H9 (cell line): ENCODE data around the gene ERI3. TPM values are rescaled to one million over a fixed set of nuclear protein-coding genes. Genes with fewer than 3 reads are reported as not detected.

Experiments used
- DNase-seq: peaks from one replicate; pipeline ENCODE4 v3.0.0-alpha.2; 2017
- H2AFZ ChIP-seq: one replicate; pipeline ENCODE4 v1.6.1; 2013; ENCODE audit warnings: mild to moderate bottlenecking, low read length, control low read depth, moderate library complexity
- H2AK5ac ChIP-seq: 2 replicates; pipeline ENCODE4 v1.6.1; 2013; ENCODE audit warnings: low read length, control low read depth, mixed read lengths; ENCODE audit not compliant: insufficient read length
- H2BK120ac ChIP-seq: one replicate; pipeline ENCODE4 v1.6.1; 2013; ENCODE audit warnings: low read depth, mild to moderate bottlenecking, low read length, control low read depth, inconsistent platforms; ENCODE audit not compliant: poor library complexity, severe bottlenecking
- H2BK12ac ChIP-seq: 2 replicates; pipeline ENCODE4 v1.6.1; 2013; ENCODE audit warnings: low read length, control low read depth, mixed read lengths, low read depth; ENCODE audit not compliant: insufficient read length
- H2BK15ac ChIP-seq: 2 replicates; pipeline ENCODE4 v1.6.1; 2013; ENCODE audit warnings: low read depth, low read length, control low read depth
- H2BK20ac ChIP-seq: one replicate; pipeline ENCODE4 v1.6.1; 2013; ENCODE audit warnings: low read depth, mild to moderate bottlenecking, low read length, control low read depth, inconsistent platforms; ENCODE audit not compliant: poor library complexity, severe bottlenecking
- H2BK5ac ChIP-seq: 2 replicates; pipeline ENCODE4 v1.6.1; 2013; ENCODE audit warnings: low read length, control low read depth, mixed read lengths; ENCODE audit not compliant: insufficient read length
- H3K14ac ChIP-seq: 2 replicates; pipeline ENCODE4 v1.6.1; 2013; ENCODE audit warnings: low read length, control low read depth; ENCODE audit not compliant: insufficient read depth
- H3K18ac ChIP-seq: 2 replicates; pipeline ENCODE4 v1.6.1; 2013; ENCODE audit warnings: low read depth, mild to moderate bottlenecking, mixed read lengths, low read length, control low read depth; ENCODE audit not compliant: insufficient read length
- H3K23ac ChIP-seq: 2 replicates; pipeline ENCODE4 v1.6.1; 2013; ENCODE audit warnings: low read length, control low read depth, mixed read lengths, low read depth; ENCODE audit not compliant: insufficient read length
- H3K23me2 ChIP-seq: 2 replicates; pipeline ENCODE4 v1.6.1; 2013; ENCODE audit warnings: low read depth, mild to moderate bottlenecking, mixed read lengths, low read length, control low read depth; ENCODE audit not compliant: insufficient read length, poor library complexity, severe bottlenecking
- H3K27ac ChIP-seq: 2 replicates; pipeline ENCODE4 v1.5.1; 2013; ENCODE audit warnings: low read length, control low read depth, mixed read lengths, low read depth; ENCODE audit not compliant: insufficient read length
- H3K27me3 ChIP-seq: 2 replicates; pipeline ENCODE4 v1.6.1; 2013; ENCODE audit warnings: low read length, control low read depth, inconsistent platforms; ENCODE audit not compliant: insufficient read depth
- H3K4ac ChIP-seq: 2 replicates; pipeline ENCODE4 v1.6.1; 2013; ENCODE audit warnings: low read depth, mild to moderate bottlenecking, control low read depth, inconsistent platforms, low read length, moderate library complexity
- H3K4me1 ChIP-seq: 2 replicates; pipeline ENCODE4 v1.6.1; 2013; ENCODE audit warnings: low read length, control low read depth, inconsistent platforms; ENCODE audit not compliant: insufficient read depth
- H3K4me2 ChIP-seq: 2 replicates; pipeline ENCODE4 v1.6.1; 2013; ENCODE audit warnings: low read length, control low read depth, mixed read lengths; ENCODE audit not compliant: insufficient read length, insufficient read depth
- H3K56ac ChIP-seq: 2 replicates; pipeline ENCODE4 v1.6.1; 2013; ENCODE audit warnings: low read depth, mild to moderate bottlenecking, mixed read lengths, low read length, control low read depth; ENCODE audit not compliant: insufficient read length
- H3K79me1 ChIP-seq: 2 replicates; pipeline ENCODE4 v1.6.1; 2013; ENCODE audit warnings: low read depth, mild to moderate bottlenecking, moderate library complexity, low read length, control low read depth, inconsistent platforms; ENCODE audit not compliant: insufficient read depth, poor library complexity, severe bottlenecking
- H3K79me2 ChIP-seq: 2 replicates; pipeline ENCODE4 v1.6.1; 2013; ENCODE audit warnings: low read length, control low read depth, inconsistent platforms; ENCODE audit not compliant: insufficient read depth
- H3K9ac ChIP-seq: 2 replicates; pipeline ENCODE4 v1.6.1; 2013; ENCODE audit warnings: low read length, control low read depth, mixed read lengths; ENCODE audit not compliant: insufficient read length; ENCODE audit errors: extremely low read depth
- H3K9me3 ChIP-seq: one replicate; pipeline ENCODE4 v1.6.1; 2013; ENCODE audit warnings: low read depth, low read length, inconsistent platforms; ENCODE audit not compliant: control insufficient read depth
- H3T11ph ChIP-seq: one replicate; pipeline ENCODE4 v1.6.1; 2013; ENCODE audit warnings: mild to moderate bottlenecking, low read length, control low read depth, inconsistent platforms
- H4K20me1 ChIP-seq: one replicate; pipeline ENCODE4 v1.6.1; 2013; ENCODE audit not compliant: control insufficient read depth, insufficient read length, insufficient read depth
- H4K5ac ChIP-seq: 2 replicates; pipeline ENCODE4 v1.6.1; 2013; ENCODE audit warnings: low read depth, mild to moderate bottlenecking, mixed read lengths, low read length, control low read depth; ENCODE audit not compliant: insufficient read length
- H4K8ac ChIP-seq: replicated peaks from 2 replicates; pipeline ENCODE4 v1.6.1; 2013; ENCODE audit warnings: low read length, control low read depth, mixed read lengths, low read depth; ENCODE audit not compliant: insufficient read length
- H4K91ac ChIP-seq: 2 replicates; pipeline ENCODE4 v1.6.1; 2013; ENCODE audit warnings: low read depth, mild to moderate bottlenecking, moderate library complexity, mixed read lengths, low read length, control low read depth; ENCODE audit not compliant: insufficient read length
- H3K27ac Mint-ChIP-seq, 3 experiments: 2 replicates in 2 of 3; 3 replicates in 1 of 3; pipeline ENCODE4 v1.8.0; 2020 to 2021; ENCODE audit warnings: mixed read lengths in 3 of 3, mild to moderate bottlenecking in 1 of 3, moderate library complexity in 1 of 3
- H3K27me3 Mint-ChIP-seq: 2 replicates; pipeline ENCODE4 v1.8.0; 2021; ENCODE audit warnings: low read depth, mild to moderate bottlenecking, moderate library complexity, mixed read lengths
- H3K36me3 Mint-ChIP-seq, 3 experiments: 2 replicates in 2 of 3; 3 replicates in 1 of 3; pipeline ENCODE4 v1.8.0; 2020 to 2021; ENCODE audit warnings: low read depth in 3 of 3, mixed read lengths in 3 of 3; ENCODE audit not compliant: insufficient read depth in 1 of 3
- H3K4me1 Mint-ChIP-seq, 2 experiments: 2 replicates each; pipeline ENCODE4 v1.8.0; 2020; ENCODE audit warnings: mixed read lengths in 2 of 2
- H3K4me3 Mint-ChIP-seq, 2 experiments: 2 replicates in 1 of 2; 3 replicates in 1 of 2; pipeline ENCODE4 v1.8.0; 2020 to 2021; ENCODE audit warnings: mild to moderate bottlenecking in 2 of 2, mixed read lengths in 2 of 2, moderate library complexity in 1 of 2
- H3K9me3 Mint-ChIP-seq, 2 experiments: 2 replicates in 1 of 2; 3 replicates in 1 of 2; pipeline ENCODE4 v1.8.0; 2020; ENCODE audit warnings: mild to moderate bottlenecking in 2 of 2, mixed read lengths in 2 of 2, moderate library complexity in 1 of 2
- WGBS: extraction: QIAGEN DNeasy Blood & Tissue Kit; methylation state at CpG from one replicate; pipeline ENCODE4 v1.1.7; 2013; ENCODE audit warnings: missing lambda C conversion rate, low lambda C conversion rate, mixed read lengths; ENCODE audit not compliant: insufficient read length; ENCODE audit errors: extremely low coverage; 5-methylcytosine and 5-hydroxymethylcytosine counted together
- total RNA-seq: library from RNA; stranded (reverse); gene quantifications from 2 replicates; pipeline ENCODE4 v1.2.1, GENCODE V29; 2021
- TF ChIP-seq, protein P1 (sequence below): fragments of 200-600 bp; sonication (generic); conservative IDR thresholded peaks from 3 replicates; pipeline ENCODE4 v1.8.0; 2021; ENCODE audit warnings: antibody characterized with exemption, mild to moderate bottlenecking

ERI3 gene
- total RNA-seq, 1 experiment from 2014 or later, result 61.6 TPM

DNA sequence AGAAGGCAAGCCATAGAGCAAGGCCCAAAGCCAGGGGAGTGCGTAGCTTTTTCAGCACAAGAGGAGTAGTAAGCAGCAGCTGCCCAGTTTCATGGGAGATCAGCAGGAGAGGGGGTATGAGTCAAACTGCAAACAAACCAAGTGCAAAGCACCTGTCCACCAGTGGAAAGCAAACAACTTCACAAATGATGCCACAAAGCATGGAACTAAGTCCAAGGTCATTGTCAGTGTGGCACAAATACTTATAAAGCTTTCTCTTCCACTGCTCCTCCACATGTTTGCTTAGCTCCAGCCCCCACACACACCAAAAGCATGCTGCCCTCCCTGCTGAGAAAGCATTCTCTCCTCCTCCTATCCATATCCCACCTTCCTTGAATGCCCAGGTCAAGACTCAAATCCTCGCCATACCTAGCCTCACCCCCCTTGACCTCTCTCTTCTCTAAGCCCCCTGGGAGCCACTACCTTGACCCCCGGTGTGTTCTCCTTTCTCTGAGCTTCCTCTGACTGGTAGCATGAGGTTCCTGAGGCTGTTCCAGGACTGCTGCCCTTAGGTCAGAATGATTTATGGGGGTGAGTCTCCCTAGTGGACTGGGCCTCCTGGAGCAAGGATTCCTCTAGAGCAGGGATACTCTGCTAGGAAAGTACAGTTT is 71.4 kb downstream of the ERI3 start:
- H3K23me2 ChIP-seq, result no peaks in the 10 kb centered on the region
- no peak overlapping the region for H4K8ac ChIP-seq
- H3K9ac ChIP-seq, result no peak overlapping the region
- no peak overlapping the region for H3K4me2 ChIP-seq
- Mint-ChIP-seq H3K4me1 (peaks cover 0 to 3% of the 10 kb centered on the region in 2 experiments; a peak in 1 of 4 replicates), H3K9me3 (no peaks in the 10 kb centered on the region), H3K36me3 (peaks cover 6 to 19% (median 9%) of the 10 kb centered on the region in 3 experiments; a peak in 6 of 7 replicates), H3K27ac (peak overlapping the region in 1 of 3 experiments; percentile 56; a peak in 1 of 7 replicates), H3K4me3 (no peak overlapping the region), H3K27me3 (no peaks in the 10 kb centered on the region)
- no peak overlapping the region for H4K91ac ChIP-seq
- no peaks in the 10 kb centered on the region for H4K20me1 ChIP-seq
- no peak overlapping the region for H2BK120ac ChIP-seq
- H2BK5ac ChIP-seq, result no peak overlapping the region
- no peak overlapping the region for H2BK12ac ChIP-seq
- no peak for DNase-seq
- H3K4ac ChIP-seq, result no peak overlapping the region
- H2AFZ ChIP-seq, result no peak overlapping the region
- H3K14ac ChIP-seq, result no peak overlapping the region
- H2BK15ac ChIP-seq, result peak overlapping the region; percentile 20; the same call in 1 of the 2 replicates
- TF ChIP-seq, protein P1, sequence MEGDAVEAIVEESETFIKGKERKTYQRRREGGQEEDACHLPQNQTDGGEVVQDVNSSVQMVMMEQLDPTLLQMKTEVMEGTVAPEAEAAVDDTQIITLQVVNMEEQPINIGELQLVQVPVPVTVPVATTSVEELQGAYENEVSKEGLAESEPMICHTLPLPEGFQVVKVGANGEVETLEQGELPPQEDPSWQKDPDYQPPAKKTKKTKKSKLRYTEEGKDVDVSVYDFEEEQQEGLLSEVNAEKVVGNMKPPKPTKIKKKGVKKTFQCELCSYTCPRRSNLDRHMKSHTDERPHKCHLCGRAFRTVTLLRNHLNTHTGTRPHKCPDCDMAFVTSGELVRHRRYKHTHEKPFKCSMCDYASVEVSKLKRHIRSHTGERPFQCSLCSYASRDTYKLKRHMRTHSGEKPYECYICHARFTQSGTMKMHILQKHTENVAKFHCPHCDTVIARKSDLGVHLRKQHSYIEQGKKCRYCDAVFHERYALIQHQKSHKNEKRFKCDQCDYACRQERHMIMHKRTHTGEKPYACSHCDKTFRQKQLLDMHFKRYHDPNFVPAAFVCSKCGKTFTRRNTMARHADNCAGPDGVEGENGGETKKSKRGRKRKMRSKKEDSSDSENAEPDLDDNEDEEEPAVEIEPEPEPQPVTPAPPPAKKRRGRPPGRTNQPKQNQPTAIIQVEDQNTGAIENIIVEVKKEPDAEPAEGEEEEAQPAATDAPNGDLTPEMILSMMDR, result no peak
- no peaks in the 10 kb centered on the region for H3K79me2 ChIP-seq
- H3K56ac ChIP-seq, result no peak overlapping the region
- no peak overlapping the region for H3K18ac ChIP-seq
- H2BK20ac ChIP-seq, result no peak overlapping the region
- H3K27me3 ChIP-seq, result no peaks in the 10 kb centered on the region
- H3K9me3 ChIP-seq, result no peaks in the 10 kb centered on the region
- no peak overlapping the region for H3T11ph ChIP-seq
- H3K4me1 ChIP-seq, result no peaks in the 10 kb centered on the region; the same call in 1 of the 2 replicates
- no peak overlapping the region for H2AK5ac ChIP-seq
- H3K27ac ChIP-seq, result no peak overlapping the region
- H3K79me1 ChIP-seq, result no peaks in the 10 kb centered on the region
- no peak overlapping the region for H4K5ac ChIP-seq
- no CpG with 5 or more reads among the region's 3 CpGs for WGBS
- H3K23ac ChIP-seq, result no peak overlapping the region
